Parathyroid adenoma (tissue), 2 donors: Measurements from ENCODE around the gene MAN2B2.

ENCODE experiments used
- H2AFZ ChIP-seq: fragments of 300-600 bp; sonication (generic); one replicate; pipeline ENCODE4 v1.7.0; 2017; ENCODE audit warnings: antibody characterized with exemption, mild to moderate bottlenecking
- H3K27ac ChIP-seq: fragments of 300-600 bp; sonication (generic); one replicate; pipeline ENCODE4 v1.7.0; 2017
- H3K27me3 ChIP-seq: fragments of 300-600 bp; sonication (generic); one replicate; pipeline ENCODE4 v1.7.0; 2017; ENCODE audit warnings: low read length; ENCODE audit not compliant: control insufficient read depth, insufficient read depth
- H3K36me3 ChIP-seq: fragments of 300-600 bp; sonication (generic); one replicate; pipeline ENCODE4 v1.7.0; 2017; ENCODE audit warnings: low read length; ENCODE audit not compliant: control insufficient read depth, insufficient read depth
- H3K4me1 ChIP-seq: fragments of 300-600 bp; sonication (generic); one replicate; pipeline ENCODE4 v1.7.0; 2017; ENCODE audit warnings: control low read depth
- H3K4me2 ChIP-seq: fragments of 300-600 bp; sonication (generic); one replicate; pipeline ENCODE4 v1.7.0; 2017; ENCODE audit warnings: low read length
- H3K4me3 ChIP-seq: fragments of 300-600 bp; sonication (generic); one replicate; pipeline ENCODE4 v1.7.0; 2017; ENCODE audit warnings: low read depth, low read length
- H3K79me2 ChIP-seq: fragments of 300-600 bp; sonication (generic); one replicate; pipeline ENCODE4 v1.7.0; 2017; ENCODE audit warnings: control low read depth
- H3K9ac ChIP-seq: fragments of 300-600 bp; sonication (generic); one replicate; pipeline ENCODE4 v1.7.0; 2017; ENCODE audit warnings: mild to moderate bottlenecking
- H3K9me3 ChIP-seq: fragments of 300-600 bp; sonication (generic); one replicate; pipeline ENCODE4 v1.7.0; 2017; ENCODE audit warnings: low read length; ENCODE audit not compliant: control insufficient read depth
- TF ChIP-seq, protein P1 (sequence below): fragments of 300-600 bp; sonication (generic); IDR thresholded peaks from one replicate; pipeline ENCODE4 v1.7.0; 2017; ENCODE audit warnings: antibody characterized with exemption, mild to moderate bottlenecking
- donor health status: primary hyperparathyroidism.

MAN2B2 gene

DNA sequence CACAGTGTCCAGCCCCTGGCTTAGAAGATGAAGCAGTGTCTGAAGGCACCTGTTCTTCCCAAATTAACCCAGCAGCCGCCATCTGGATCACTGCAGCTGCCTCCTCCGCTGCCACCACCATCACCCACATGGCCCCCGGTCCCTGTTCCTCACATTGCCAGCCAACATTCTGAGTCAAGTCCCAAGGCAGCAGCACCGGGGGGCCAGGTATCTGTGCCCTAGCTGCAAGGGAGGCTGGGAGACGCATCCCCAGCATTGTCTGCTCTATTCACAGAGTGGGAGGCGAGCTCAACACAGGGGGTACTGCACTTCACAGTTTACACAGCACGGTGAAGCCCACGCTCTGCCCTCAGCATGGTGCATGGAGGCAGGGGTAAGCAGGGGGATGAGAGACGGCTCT lies 42.3 kb upstream of the MAN2B2 start:
- no peaks in the 10 kb centered on the region for H3K27me3 ChIP-seq
- H3K4me3 ChIP-seq: no peak overlapping the region
- no peaks in the 10 kb centered on the region for H3K79me2 ChIP-seq
- TF ChIP-seq, protein P1, sequence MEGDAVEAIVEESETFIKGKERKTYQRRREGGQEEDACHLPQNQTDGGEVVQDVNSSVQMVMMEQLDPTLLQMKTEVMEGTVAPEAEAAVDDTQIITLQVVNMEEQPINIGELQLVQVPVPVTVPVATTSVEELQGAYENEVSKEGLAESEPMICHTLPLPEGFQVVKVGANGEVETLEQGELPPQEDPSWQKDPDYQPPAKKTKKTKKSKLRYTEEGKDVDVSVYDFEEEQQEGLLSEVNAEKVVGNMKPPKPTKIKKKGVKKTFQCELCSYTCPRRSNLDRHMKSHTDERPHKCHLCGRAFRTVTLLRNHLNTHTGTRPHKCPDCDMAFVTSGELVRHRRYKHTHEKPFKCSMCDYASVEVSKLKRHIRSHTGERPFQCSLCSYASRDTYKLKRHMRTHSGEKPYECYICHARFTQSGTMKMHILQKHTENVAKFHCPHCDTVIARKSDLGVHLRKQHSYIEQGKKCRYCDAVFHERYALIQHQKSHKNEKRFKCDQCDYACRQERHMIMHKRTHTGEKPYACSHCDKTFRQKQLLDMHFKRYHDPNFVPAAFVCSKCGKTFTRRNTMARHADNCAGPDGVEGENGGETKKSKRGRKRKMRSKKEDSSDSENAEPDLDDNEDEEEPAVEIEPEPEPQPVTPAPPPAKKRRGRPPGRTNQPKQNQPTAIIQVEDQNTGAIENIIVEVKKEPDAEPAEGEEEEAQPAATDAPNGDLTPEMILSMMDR: no peak
- H3K27ac ChIP-seq: no peak overlapping the region
- H3K9ac ChIP-seq: no peak overlapping the region
- no peaks in the 10 kb centered on the region for H3K36me3 ChIP-seq
- no peaks in the 10 kb centered on the region for H3K4me1 ChIP-seq
- no peaks in the 10 kb centered on the region for H3K9me3 ChIP-seq
- no peak overlapping the region for H2AFZ ChIP-seq
- no peak overlapping the region for H3K4me2 ChIP-seq

DNA sequence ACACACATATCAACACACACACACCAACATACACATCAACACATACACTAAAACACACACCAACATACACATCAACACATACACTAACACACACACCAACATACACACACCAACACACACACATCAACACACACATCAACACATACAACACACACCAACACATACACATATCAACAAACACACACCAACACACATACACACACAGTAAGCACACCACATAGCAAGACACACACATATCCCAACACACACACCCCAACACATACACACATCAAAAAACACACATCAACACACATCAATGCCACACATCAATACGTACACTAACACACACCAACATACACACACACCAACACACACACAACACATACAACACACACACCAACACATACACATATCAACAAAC lies 40.9 kb upstream of the MAN2B2 start:
- no peak overlapping the region for H3K9ac ChIP-seq
- no peaks in the 10 kb centered on the region for H3K4me1 ChIP-seq
- no peaks in the 10 kb centered on the region for H3K27me3 ChIP-seq
- H2AFZ ChIP-seq: no peak overlapping the region
- no peak overlapping the region for H3K27ac ChIP-seq
- H3K36me3 ChIP-seq: no peaks in the 10 kb centered on the region
- no peak overlapping the region for H3K4me3 ChIP-seq
- H3K79me2 ChIP-seq: no peaks in the 10 kb centered on the region
- H3K9me3 ChIP-seq: no peaks in the 10 kb centered on the region
- TF ChIP-seq, protein P1: no peak
- no peak overlapping the region for H3K4me2 ChIP-seq

DNA sequence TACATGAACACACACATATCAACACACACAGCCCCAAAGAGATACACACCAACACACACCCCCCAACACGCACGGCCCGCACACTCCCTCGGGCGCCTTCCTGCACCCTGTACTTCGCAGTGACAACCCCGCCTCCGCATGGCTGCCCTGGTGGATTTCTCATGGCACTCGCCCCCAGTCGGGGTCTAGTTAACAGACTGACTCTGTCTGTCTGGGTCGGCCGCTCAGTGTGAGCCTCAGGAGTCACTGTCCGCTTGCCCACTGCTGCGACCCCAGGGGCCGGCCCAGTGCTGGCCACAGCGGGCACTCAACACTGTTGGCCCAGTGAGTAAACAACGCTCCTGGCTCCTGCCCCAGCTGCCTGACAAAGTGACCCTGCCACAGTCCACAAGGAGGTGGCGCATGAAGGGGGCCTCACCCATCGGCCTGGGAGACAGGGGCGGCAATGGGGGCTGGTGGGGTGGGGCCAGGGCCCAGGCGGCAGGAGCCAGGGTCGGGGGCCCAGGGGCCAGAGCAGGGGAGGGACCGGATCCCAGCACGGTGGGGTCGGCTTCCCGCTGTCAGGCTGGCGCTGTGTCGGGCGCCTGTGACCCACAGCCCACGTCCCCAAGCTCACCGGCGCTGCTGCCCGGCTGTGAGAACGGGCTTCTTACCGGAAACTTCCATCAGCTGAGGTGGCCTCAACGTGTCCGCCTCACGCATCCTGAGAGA lies 40.2 kb upstream of the MAN2B2 start:
- no peaks in the 10 kb centered on the region for H3K27me3 ChIP-seq
- TF ChIP-seq, protein P1: no peak

DNA sequence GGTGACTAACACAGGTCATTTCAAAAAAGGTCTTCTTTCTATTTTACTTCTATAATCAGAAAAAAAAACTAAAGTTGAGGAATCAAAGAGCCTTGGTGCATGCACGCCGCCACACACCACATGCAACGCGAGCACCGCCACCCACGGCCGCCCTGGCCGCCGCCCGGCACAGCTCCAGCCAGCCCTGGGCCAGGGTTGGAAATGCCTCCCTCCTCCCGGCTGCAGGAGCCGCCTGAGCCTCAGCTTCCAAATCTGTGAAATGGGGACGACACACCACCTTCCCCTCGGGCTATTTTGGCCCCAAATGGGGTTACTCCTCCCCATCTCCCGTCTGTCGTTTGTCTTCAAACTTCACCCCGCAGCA lies 39.7 kb upstream of the MAN2B2 start:
- Histone ChIP-seq H3K9me3 (no peaks in the 10 kb centered on the region), H3K27me3 (no peaks in the 10 kb centered on the region), H3K4me1 (no peaks in the 10 kb centered on the region), H3K4me2 (no peak overlapping the region), H3K36me3 (no peaks in the 10 kb centered on the region), H2AFZ (no peak overlapping the region), H3K9ac (no peak overlapping the region), H3K4me3 (no peak overlapping the region), H3K27ac (no peak overlapping the region), H3K79me2 (no peaks in the 10 kb centered on the region)
- TF ChIP-seq, protein P1: no peak

More for the DNA sequence above, 40.2 kb upstream of the MAN2B2 start:
- no peak overlapping the region for H3K27ac ChIP-seq
- H3K4me1 ChIP-seq: no peaks in the 10 kb centered on the region
- no peaks in the 10 kb centered on the region for H3K36me3 ChIP-seq
- H3K4me3 ChIP-seq: no peak overlapping the region
- no peak overlapping the region for H2AFZ ChIP-seq
- H3K9ac ChIP-seq: no peak overlapping the region
- H3K9me3 ChIP-seq: no peaks in the 10 kb centered on the region
- H3K79me2 ChIP-seq: no peaks in the 10 kb centered on the region
- H3K4me2 ChIP-seq: no peak overlapping the region

DNA sequence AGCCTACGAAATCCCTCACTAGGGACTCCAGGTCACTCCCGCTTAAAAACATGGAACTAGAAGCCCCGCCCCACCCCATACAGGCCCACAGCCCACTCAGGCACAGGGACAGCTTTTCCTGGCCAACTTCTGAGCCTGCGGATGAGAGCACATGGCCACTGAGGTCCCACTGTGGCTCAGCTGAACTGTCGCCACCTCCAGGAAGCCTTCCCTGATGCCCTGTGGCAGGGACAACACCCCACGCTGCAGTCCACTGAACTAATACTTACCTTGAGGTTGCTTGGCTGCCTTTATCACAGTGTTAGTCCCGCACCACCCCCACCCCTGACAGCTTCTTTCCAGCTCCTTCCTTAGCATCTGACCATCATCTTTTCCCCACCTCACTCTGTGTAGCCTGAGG lies 39.3 kb upstream of the MAN2B2 start:
- TF ChIP-seq, protein P1: no peak
- Histone ChIP-seq H3K27me3 (no peaks in the 10 kb centered on the region), H3K27ac (no peak overlapping the region), H3K9me3 (no peaks in the 10 kb centered on the region), H3K79me2 (no peaks in the 10 kb centered on the region), H3K4me1 (no peaks in the 10 kb centered on the region), H3K4me3 (no peak overlapping the region), H3K36me3 (no peaks in the 10 kb centered on the region), H3K4me2 (no peak overlapping the region), H3K9ac (no peak overlapping the region), H2AFZ (no peak overlapping the region)
